Smooth muscle cell (in vitro differentiated cells): ENCODE results near the gene ZBTB37. TPM values are rescaled to one million over a fixed set of nuclear protein-coding genes. Genes with fewer than 3 reads are reported as not detected.
"Not testable (repeated sequence)": the region's sequence is repeated elsewhere in the genome, so short reads cannot be mapped to it uniquely, and the experiment has no call there.

Experiments
- DNase-seq: peaks from one replicate; lab custom pipeline; 2025; ENCODE audit not compliant: unreplicated experiment; lab: John Stamatoyannopoulos, UW
- H2AFZ ChIP-seq: fragments of 200-600 bp; sonication (generic); 2 replicates; pipeline ENCODE4 v1.6.0; 2016; ENCODE audit warnings: antibody characterized with exemption, low read depth, mild to moderate bottlenecking
- H3F3A ChIP-seq: fragments of 200-600 bp; sonication (generic); 2 replicates; pipeline ENCODE4 v1.6.0; 2017; ENCODE audit warnings: antibody characterized with exemption, low read depth
- H3K27ac ChIP-seq: fragments of 200-600 bp; sonication (generic); 2 replicates; pipeline ENCODE4 v1.5.1; 2016; ENCODE audit warnings: low read depth, mild to moderate bottlenecking
- H3K27me3 ChIP-seq: fragments of 200-600 bp; sonication (generic); 2 replicates; pipeline ENCODE4 v1.6.1; 2016; ENCODE audit warnings: low read depth, mild to moderate bottlenecking
- H3K36me3 ChIP-seq: fragments of 200-600 bp; sonication (generic); 2 replicates; pipeline ENCODE4 v1.5.1; 2016; ENCODE audit warnings: low read depth
- H3K4me1 ChIP-seq: fragments of 200-600 bp; sonication (generic); 2 replicates; pipeline ENCODE4 v1.5.1; 2016; ENCODE audit warnings: low read depth
- H3K4me2 ChIP-seq: fragments of 200-600 bp; sonication (generic); 2 replicates; pipeline ENCODE4 v1.6.0; 2016; ENCODE audit warnings: mild to moderate bottlenecking
- H3K4me3 ChIP-seq: fragments of 200-600 bp; sonication (generic); 2 replicates; pipeline ENCODE4 v1.5.1; 2016; ENCODE audit warnings: mild to moderate bottlenecking
- H3K79me2 ChIP-seq: fragments of 200-600 bp; sonication (generic); 2 replicates; pipeline ENCODE4 v1.6.0; 2016; ENCODE audit warnings: low read depth, mild to moderate bottlenecking
- H3K9ac ChIP-seq: fragments of 200-600 bp; sonication (generic); 2 replicates; pipeline ENCODE4 v1.6.0; 2016; ENCODE audit warnings: low read depth
- H3K9me3 ChIP-seq: fragments of 200-600 bp; sonication (generic); replicated peaks from 2 replicates; pipeline ENCODE4 v1.5.1; 2016; ENCODE audit warnings: low read depth
- H4K20me1 ChIP-seq: fragments of 200-600 bp; sonication (generic); 2 replicates; pipeline ENCODE4 v1.6.0; 2016; ENCODE audit warnings: low read depth
- CTCF ChIP-seq: fragments of 200-600 bp; sonication (generic); IDR thresholded peaks from 2 replicates; pipeline ENCODE4 v1.5.1; 2017; ENCODE audit warnings: borderline replicate concordance, mild to moderate bottlenecking, antibody characterized with exemption; ENCODE audit not compliant: insufficient read depth, poor library complexity, severe bottlenecking
- WGBS: methylation state at CpG from one replicate; pipeline ENCODE4 v1.1.7; 2016; ENCODE audit warnings: low lambda C conversion rate; 5-methylcytosine and 5-hydroxymethylcytosine counted together
- polyA plus RNA-seq: library from polyadenylated mRNA; unstranded; fragments of >200 nt; fragmentation: Nextera tagmentation; extraction: Ambion mirVana; gene quantifications from 2 replicates; pipeline ENCODE4 v1.2.1, GENCODE V29; 2016
- total RNA-seq: library from RNA; depleted of rRNA; stranded (reverse); fragments of >200 nt; gene quantifications from 2 replicates; pipeline ENCODE4 v1.2.3, GENCODE V29; 2014

Gene ZBTB37
- total and polyA plus RNA-seq, 2 experiments from 2014 or later, result 0.77 to 6.6 TPM

GRCh38 chr1:173871500-173871899 is 3.3 kb downstream of the ZBTB37 start:
- WGBS, result 94% methylated on average over 2 of the region's 2 CpGs
- Histone ChIP-seq H3K9ac (no peak overlapping the region), H3F3A (peaks cover 4% of the 10 kb centered on the region), H3K27me3 (no peaks in the 10 kb centered on the region), H4K20me1 (peaks cover 12% of the 10 kb centered on the region), H3K9me3 (no peaks in the 10 kb centered on the region), H3K4me2 (no peak overlapping the region), H3K4me3 (no peak overlapping the region), H3K4me1 (peaks cover 12% of the 10 kb centered on the region), H2AFZ (no peak overlapping the region), H3K27ac (no peak overlapping the region), H3K36me3 (no peaks in the 10 kb centered on the region), H3K79me2 (peaks cover 27% of the 10 kb centered on the region)
- no peak for DNase-seq
- no peak for TF ChIP-seq CTCF

- Histone ChIP-seq H3K4me3 (no peak overlapping the region), H3K27ac (no peak overlapping the region), H3K9ac (no peak overlapping the region), H3K36me3 (peaks cover 5% of the 10 kb centered on the region), H2AFZ (no peak overlapping the region), H3K27me3 (no peaks in the 10 kb centered on the region), H3K9me3 (no peaks in the 10 kb centered on the region), H3K79me2 (peaks cover 6% of the 10 kb centered on the region), H4K20me1 (no peaks in the 10 kb centered on the region), H3K4me2 (no peak overlapping the region), H3F3A (no peaks in the 10 kb centered on the region), H3K4me1 (no peaks in the 10 kb centered on the region)
- TF ChIP-seq CTCF, result no peak
- 97% methylated on average over 5 of the region's 5 CpGs for WGBS
- DNase-seq, result no peak
Observed at GRCh38 chr1:173876732-173877131, 8.6 kb downstream of the ZBTB37 start.

- no peak for TF ChIP-seq CTCF
- Histone ChIP-seq H3K9ac (no peak overlapping the region), H3K36me3 (peaks cover 5% of the 10 kb centered on the region), H3F3A (no peaks in the 10 kb centered on the region), H3K79me2 (peaks cover 2% of the 10 kb centered on the region), H3K4me1 (no peaks in the 10 kb centered on the region), H2AFZ (no peak overlapping the region), H3K27me3 (no peaks in the 10 kb centered on the region), H4K20me1 (no peaks in the 10 kb centered on the region), H3K27ac (no peak overlapping the region), H3K4me3 (no peak overlapping the region), H3K4me2 (no peak overlapping the region), H3K9me3 (no peaks in the 10 kb centered on the region)
- DNase-seq, result no peak
Observed at GRCh38 chr1:173878251-173878650, 10.1 kb downstream of the ZBTB37 start.

- H3F3A ChIP-seq, H3K9ac ChIP-seq, H3K4me3 ChIP-seq, DNase-seq, H3K9me3 ChIP-seq, H3K36me3 ChIP-seq, H3K27ac ChIP-seq, H3K27me3 ChIP-seq, H3K4me2 ChIP-seq, H2AFZ ChIP-seq, H3K79me2 ChIP-seq, H3K4me1 ChIP-seq, H4K20me1 ChIP-seq: not testable (repeated sequence)
- WGBS, result 96% methylated on average over 4 of the region's 4 CpGs
Observed at GRCh38 chr1:173881117-173881516, 12.9 kb downstream of the ZBTB37 start.
